GM13977 (cell line): Measurements from ENCODE around the gene GABBR2.

ENCODE experiments used
- DNase-seq: peaks from one replicate; pipeline ENCODE4 v3.0.0; 2012; ENCODE audit warnings: low spot score
- CTCF ChIP-seq: IDR thresholded peaks from 2 replicates; pipeline ENCODE4 v1.5.1; 2012; ENCODE audit warnings: mild to moderate bottlenecking, control low read depth; ENCODE audit not compliant: insufficient read depth; ENCODE audit errors: extremely low read depth, missing control alignments
- in situ Hi-C: fragments of 300-500 bp; cut with MboI; formaldehyde crosslinking; loops from one replicate; pipeline ENCODE4 v1.12.0; 2022; ENCODE audit warnings: low sequenced_read_pairs, low pct_unique_long_range_greater_than_20kb, mixed read lengths, inconsistent platforms; ENCODE audit not compliant: unreplicated experiment

GABBR2 gene

GRCh38 chr9:98599566-98600216 is 109.0 kb downstream of the GABBR2 start:
- no peak for TF ChIP-seq CTCF
- in situ Hi-C loops, result no loop called here
- DNase-seq, result no peak

GRCh38 chr9:98598861-98599260 is 109.9 kb downstream of the GABBR2 start:
- in situ Hi-C loops, result no loop called here
- no peak for TF ChIP-seq CTCF
- no peak for DNase-seq

GRCh38 chr9:98597236-98597771 is 111.4 kb downstream of the GABBR2 start:
- TF ChIP-seq CTCF, result no peak
- in situ Hi-C loops, result no loop called here
- no peak for DNase-seq

GRCh38 chr9:98596486-98596885 is 112.2 kb downstream of the GABBR2 start:
- TF ChIP-seq CTCF, result no peak
- DNase-seq, result no peak
- in situ Hi-C loops, result no loop called here

GRCh38 chr9:98594546-98595160 is 114.1 kb downstream of the GABBR2 start:
- in situ Hi-C loops, result no loop called here
- no peak for TF ChIP-seq CTCF
- no peak for DNase-seq

GRCh38 chr9:98593354-98594253 is 115.1 kb downstream of the GABBR2 start:
- no peak for TF ChIP-seq CTCF
- DNase-seq, result no peak
- in situ Hi-C loops, result no loop called here
